ENCODE measurements around the gene EXO5. TPM values are rescaled to one million over a fixed set of nuclear protein-coding genes. Genes with fewer than 3 reads are reported as not detected.

EXO5 gene
- total and polyA plus RNA-seq, 2 of the 13 experiments (the other 11 are each of a cell fraction or from before 2014, with no cell fraction given), result 9.9 to 20.5 TPM

- TF ChIP-seq ZNF740 (CRISPR knock-in tag; IDR thresholded peaks at IDR 0.05), result no peak
- no peak for TF ChIP-seq CC2D1A (CRISPR knock-in tag; IDR thresholded peaks at IDR 0.05)
- no peak for TF ChIP-seq ZSCAN5A (CRISPR knock-in tag; IDR thresholded peaks at IDR 0.05; ENCODE audit: borderline replicate concordance)
- no peak for TF ChIP-seq ONECUT2 (CRISPR knock-in tag; IDR thresholded peaks at IDR 0.05)
- no peak; the same call in 1 of the 2 replicates for TF ChIP-seq GFI1 (CRISPR knock-in tag; IDR thresholded peaks at IDR 0.05; ENCODE audit: borderline replicate concordance)
- no peak for TF ChIP-seq NAIF1 (CRISPR knock-in tag; IDR thresholded peaks at IDR 0.05; ENCODE audit: borderline replicate concordance)
- no peak for TF ChIP-seq ZNF75D (CRISPR knock-in tag; IDR thresholded peaks at IDR 0.05; ENCODE audit: borderline replicate concordance)
- TF ChIP-seq SOX13 (IDR thresholded peaks at IDR 0.05), result no peak
- TF ChIP-seq SOX13 (CRISPR knock-in tag; conservative IDR thresholded peaks at IDR 0.05 in 1 of 2, IDR thresholded peaks at IDR 0.05 in 1 of 2), result no peak
- TF ChIP-seq FOXK1 (CRISPR knock-in tag; IDR thresholded peaks at IDR 0.05; ENCODE audit: borderline replicate concordance, low read depth), result no peak
- no peak for TF ChIP-seq ZNF251 (CRISPR knock-in tag; IDR thresholded peaks at IDR 0.05)
- peak; percentile 53; the same call in 1 of the 2 replicates for TF ChIP-seq TMF1 (CRISPR knock-in tag; IDR thresholded peaks at IDR 0.05; ENCODE audit: low read depth)
- no peak for TF ChIP-seq ZNF3 (CRISPR knock-in tag; IDR thresholded peaks at IDR 0.05)
- TF ChIP-seq AGO1 (IDR thresholded peaks at IDR 0.05; ENCODE audit: low read depth, low read length, poor library complexity, severe bottlenecking), result no peak
- TF ChIP-seq ZGPAT (CRISPR knock-in tag; IDR thresholded peaks at IDR 0.05), result peak; percentile 69; the same call in 1 of the 2 replicates
- no peak for TF ChIP-seq SUZ12 (IDR thresholded peaks at IDR 0.05; ENCODE audit: low read depth, low read length)
- no peak for TF ChIP-seq ATF1 (CRISPR knock-in tag; IDR thresholded peaks at IDR 0.05)
- TF ChIP-seq HIC2 (CRISPR knock-in tag; IDR thresholded peaks at IDR 0.05; ENCODE audit: low read depth), result no peak
- TF ChIP-seq ZZZ3 (CRISPR knock-in tag; IDR thresholded peaks at IDR 0.05; ENCODE audit: borderline replicate concordance), result no peak
- TF ChIP-seq SAP130 (CRISPR knock-in tag; IDR thresholded peaks at IDR 0.05; ENCODE audit: low read depth), result peak; percentile 81
- no peak for TF ChIP-seq ZNF383 (CRISPR knock-in tag; IDR thresholded peaks at IDR 0.05; ENCODE audit: borderline replicate concordance)
- no peak for TF ChIP-seq ZNF256 (CRISPR knock-in tag; conservative IDR thresholded peaks at IDR 0.05)
- no peak for TF ChIP-seq PHF21A (CRISPR knock-in tag; IDR thresholded peaks at IDR 0.05)
- no peak for TF ChIP-seq ZBTB21 (CRISPR knock-in tag; IDR thresholded peaks at IDR 0.05)
- no peak for TF ChIP-seq MIER2 (CRISPR knock-in tag; IDR thresholded peaks at IDR 0.05)
- peak; percentile 71 for TF ChIP-seq BORCS8-MEF2B (CRISPR knock-in tag; IDR thresholded peaks at IDR 0.05)
Measured at GRCh38 chr1:40476924-40477677, 31.5 kb upstream of the EXO5 start, which contains the start of gene ZFP69 (continued).
